KOPT-K1 (cell line): ENCODE results near the gene GABRD.
A peak's percentile ranks its signal among the peaks of the same experiment; 100 is the strongest.

Experiments
- H3K27ac ChIP-seq: fragments of 200-600 bp; sonication (generic); 2 replicates; pipeline ENCODE4 v1.5.1; 2016; ENCODE audit warnings: antibody characterized with exemption, mild to moderate bottlenecking, low read depth, low read length; ENCODE audit not compliant: poor library complexity, severe bottlenecking
- H3K36me3 ChIP-seq: fragments of 200-600 bp; sonication (generic); 2 replicates; pipeline ENCODE4 v1.5.1; 2017; ENCODE audit warnings: antibody characterized with exemption, mild to moderate bottlenecking, low read length, moderate library complexity; ENCODE audit not compliant: insufficient read depth
- H3K9me3 ChIP-seq: fragments of 200-600 bp; sonication (generic); 2 replicates; pipeline ENCODE4 v1.5.1; 2017; ENCODE audit warnings: antibody characterized with exemption, low read length, mild to moderate bottlenecking; ENCODE audit not compliant: insufficient read depth, poor library complexity, severe bottlenecking

GABRD gene

DNA sequence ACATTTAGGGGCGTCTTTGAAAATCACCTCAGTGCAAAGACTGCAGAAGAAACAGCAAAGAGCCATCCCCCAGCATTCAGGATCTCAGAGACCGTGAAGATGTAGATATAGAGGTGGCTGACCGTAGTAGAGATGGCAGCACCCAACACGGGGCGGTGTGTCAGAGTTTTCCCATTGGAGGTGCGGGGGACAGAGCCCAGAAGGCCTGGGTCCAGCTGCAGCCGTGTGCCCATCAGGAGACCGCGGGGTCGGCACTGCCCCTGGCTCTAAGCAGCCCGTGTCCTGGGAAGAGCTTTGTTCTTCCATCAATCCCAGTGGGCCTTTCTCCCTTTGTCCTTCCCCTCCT lies 1.1 kb downstream of the GABRD start:
- Histone ChIP-seq H3K9me3 (no peaks in the 10 kb centered on the region), H3K27ac (no peak overlapping the region), H3K36me3 (no peaks in the 10 kb centered on the region)

- no peaks in the 10 kb centered on the region for H3K36me3 ChIP-seq
Measured at GRCh38 chr1:2021550-2021949, 2.4 kb downstream of the GABRD start.

DNA sequence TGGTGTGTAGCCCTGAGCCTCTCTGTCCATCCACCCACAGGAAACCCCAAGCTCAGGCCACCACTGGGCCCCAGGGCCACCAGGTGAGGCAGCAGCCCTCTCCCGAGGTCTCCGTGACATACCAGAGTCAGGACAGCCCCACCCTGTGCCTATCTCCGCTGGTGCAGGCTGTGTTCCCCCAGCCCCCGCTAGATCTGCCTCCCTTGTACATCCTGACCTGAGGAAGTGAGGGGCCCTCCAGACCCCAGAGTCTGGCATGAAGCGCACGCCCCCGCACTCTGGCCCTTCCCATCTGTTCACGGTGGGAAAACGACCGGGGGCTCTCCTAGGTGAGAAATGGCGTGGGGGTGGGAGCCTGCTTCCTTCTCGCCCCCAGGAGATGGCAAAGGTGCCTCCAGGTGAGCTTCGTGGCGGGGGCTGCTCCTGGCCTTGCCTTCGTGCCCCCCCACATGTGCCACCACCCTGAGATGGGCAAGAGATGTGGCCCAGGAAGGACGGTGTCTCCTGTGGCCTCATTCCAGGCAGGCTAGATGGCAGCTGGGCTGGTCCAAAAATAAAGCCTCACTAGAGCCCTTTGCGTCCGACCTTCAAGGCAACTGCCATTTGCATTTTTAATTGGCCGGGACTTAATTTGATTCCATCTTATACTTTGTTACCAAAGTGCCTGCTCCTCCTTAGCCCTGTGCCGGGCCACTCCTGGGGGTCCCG lies 3.1 kb downstream of the GABRD start:
- Histone ChIP-seq H3K36me3 (no peaks in the 10 kb centered on the region), H3K27ac (no peak overlapping the region), H3K9me3 (no peaks in the 10 kb centered on the region)

More at GRCh38 chr1:2021550-2021949, 2.4 kb downstream of the GABRD start:
- H3K27ac ChIP-seq = no peak overlapping the region
- no peaks in the 10 kb centered on the region for H3K9me3 ChIP-seq

DNA sequence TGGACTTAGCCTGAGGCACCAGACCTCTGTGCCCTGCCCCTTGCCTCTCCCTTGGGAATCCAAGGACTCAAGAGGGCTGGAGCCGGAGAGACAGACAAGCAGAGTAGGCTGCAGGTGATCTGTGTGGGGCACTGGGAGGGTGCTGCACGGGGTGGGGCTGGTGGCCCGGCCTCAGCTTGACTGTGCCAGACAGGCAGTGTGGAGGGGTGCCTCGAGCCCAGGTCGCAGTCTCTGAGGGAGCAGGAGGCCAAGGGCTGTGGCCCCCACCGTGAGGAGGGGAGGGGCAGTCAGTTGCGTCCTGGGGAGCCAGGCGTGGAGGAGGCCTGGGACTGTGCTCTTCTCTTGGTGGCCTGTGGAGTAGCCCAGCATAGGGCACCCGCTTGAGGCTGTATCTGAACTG lies 4.0 kb downstream of the GABRD start:
- no peaks in the 10 kb centered on the region for H3K36me3 ChIP-seq
- no peak overlapping the region for H3K27ac ChIP-seq
- no peaks in the 10 kb centered on the region for H3K9me3 ChIP-seq

DNA sequence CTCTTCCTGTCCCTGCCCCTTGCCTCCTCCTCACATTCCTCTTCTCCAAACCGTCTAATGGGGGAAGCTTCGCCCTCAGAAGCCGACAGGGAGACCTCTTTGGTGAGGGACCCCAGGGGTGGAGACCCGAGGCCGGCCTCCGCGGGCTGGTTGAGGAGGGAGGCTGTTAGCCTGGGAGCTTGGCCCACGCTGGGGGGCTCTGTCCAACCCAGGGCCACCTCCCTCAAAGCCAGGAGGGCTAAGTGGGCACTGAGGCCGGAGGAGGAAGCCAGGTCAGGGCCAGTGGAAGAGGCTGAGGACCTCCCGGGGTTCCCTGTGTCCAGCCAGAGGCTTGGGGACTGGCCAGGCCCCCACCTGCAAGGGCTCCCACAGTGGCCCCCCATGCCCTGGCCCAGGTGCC lies 5.3 kb downstream of the GABRD start:
- no peak overlapping the region for H3K27ac ChIP-seq
- no peaks in the 10 kb centered on the region for H3K9me3 ChIP-seq
- H3K36me3 ChIP-seq = no peaks in the 10 kb centered on the region

DNA sequence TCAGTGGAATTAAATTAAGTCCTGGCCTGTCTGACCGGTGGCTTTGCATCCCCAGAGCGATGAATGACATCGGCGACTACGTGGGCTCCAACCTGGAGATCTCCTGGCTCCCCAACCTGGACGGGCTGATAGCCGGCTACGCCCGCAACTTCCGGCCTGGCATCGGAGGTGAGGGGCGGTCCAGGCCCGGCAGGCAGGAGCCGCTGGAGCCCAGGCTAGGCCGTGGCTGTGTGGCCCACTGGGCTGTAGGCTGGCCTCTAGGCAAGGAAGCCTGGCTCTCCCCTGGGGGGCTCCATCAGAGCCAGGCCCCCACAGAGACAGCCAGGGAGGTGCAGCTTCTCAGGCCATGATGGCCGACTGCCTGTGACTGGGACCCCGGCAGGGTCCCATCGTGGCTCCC lies 5.7 kb downstream of the GABRD start:
- no peaks in the 10 kb centered on the region for H3K36me3 ChIP-seq
- H3K27ac ChIP-seq = no peak overlapping the region
- no peaks in the 10 kb centered on the region for H3K9me3 ChIP-seq

GRCh38 chr1:2025491-2025981 lies 6.4 kb downstream of the GABRD start:
- Histone ChIP-seq H3K9me3 (no peaks in the 10 kb centered on the region), H3K27ac (peak overlapping the region; percentile 47), H3K36me3 (no peaks in the 10 kb centered on the region)

DNA sequence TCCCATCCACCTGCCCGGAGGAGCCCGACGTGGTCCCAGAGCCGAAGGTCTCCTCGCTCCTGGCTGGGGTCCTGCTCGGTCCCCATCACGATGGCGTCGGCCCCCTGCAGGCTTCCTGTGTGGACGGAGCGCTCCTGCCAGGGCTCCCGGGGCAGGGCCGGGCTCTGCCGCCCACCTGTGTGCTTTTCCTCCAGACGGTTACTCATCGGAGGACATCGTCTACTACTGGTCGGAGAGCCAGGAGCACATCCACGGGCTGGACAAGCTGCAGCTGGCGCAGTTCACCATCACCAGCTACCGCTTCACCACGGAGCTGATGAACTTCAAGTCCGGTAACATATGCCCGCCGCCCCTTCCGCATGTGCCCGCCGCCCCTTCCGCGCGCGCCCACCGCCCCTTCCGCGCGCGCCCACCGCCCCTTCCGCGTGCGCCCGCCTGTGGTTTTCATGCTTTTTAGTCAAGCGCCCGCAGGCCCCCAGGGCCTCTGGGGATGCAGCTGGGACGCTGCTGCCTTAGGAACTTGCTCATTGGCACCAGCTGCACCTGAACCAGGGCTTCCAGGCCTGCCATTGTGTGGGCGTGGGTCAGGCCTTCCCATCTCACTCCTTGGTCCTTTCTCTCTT lies 8.9 kb downstream of the GABRD start:
- peak overlapping the region; percentile 57 for H3K27ac ChIP-seq

GRCh38 chr1:2028870-2029560 lies 9.9 kb downstream of the GABRD start:
- H3K9me3 ChIP-seq = no peaks in the 10 kb centered on the region
- H3K27ac ChIP-seq = peak overlapping the region; percentile 57
- H3K36me3 ChIP-seq = no peaks in the 10 kb centered on the region

More for the DNA sequence above, 8.9 kb downstream of the GABRD start:
- H3K9me3 ChIP-seq = no peaks in the 10 kb centered on the region
- no peaks in the 10 kb centered on the region for H3K36me3 ChIP-seq

- no peak overlapping the region for H3K27ac ChIP-seq
- H3K36me3 ChIP-seq = no peaks in the 10 kb centered on the region
- no peaks in the 10 kb centered on the region for H3K9me3 ChIP-seq
Measured at GRCh38 chr1:2029561-2029960, 10.4 kb downstream of the GABRD start.

- Histone ChIP-seq H3K27ac (no peak overlapping the region), H3K36me3 (no peaks in the 10 kb centered on the region), H3K9me3 (no peaks in the 10 kb centered on the region)
Measured at GRCh38 chr1:2030076-2030871, 11.1 kb downstream of the GABRD start.

- no peaks in the 10 kb centered on the region for H3K36me3 ChIP-seq
Measured at GRCh38 chr1:2031546-2032540, 12.7 kb downstream of the GABRD start.

GRCh38 chr1:2032737-2033136 lies 13.6 kb downstream of the GABRD start:
- H3K36me3 ChIP-seq = no peaks in the 10 kb centered on the region
- H3K27ac ChIP-seq = no peak overlapping the region
- no peaks in the 10 kb centered on the region for H3K9me3 ChIP-seq

More at GRCh38 chr1:2031546-2032540, 12.7 kb downstream of the GABRD start:
- no peak overlapping the region for H3K27ac ChIP-seq
- no peaks in the 10 kb centered on the region for H3K9me3 ChIP-seq

DNA sequence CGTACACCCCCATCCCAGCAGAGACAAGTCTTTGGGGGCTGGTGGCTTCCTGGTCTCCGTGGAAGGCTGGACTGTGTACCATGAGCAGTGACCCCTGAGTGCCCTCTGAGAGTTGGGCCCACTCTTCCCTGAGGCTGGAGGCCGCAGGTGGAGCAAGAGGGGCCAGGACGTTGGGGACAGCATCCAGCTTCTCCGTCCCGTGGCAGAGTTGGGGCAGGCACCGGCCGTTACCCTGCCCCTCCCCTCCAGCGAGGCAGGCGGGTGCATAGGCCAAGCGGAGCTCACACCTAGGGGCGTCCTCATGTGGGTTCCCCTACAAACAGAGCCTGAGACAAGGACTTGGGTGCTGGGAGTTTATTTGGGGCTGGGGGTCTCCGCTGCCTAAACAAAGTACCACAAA lies 14.0 kb downstream of the GABRD start:
- Histone ChIP-seq H3K27ac (no peak overlapping the region), H3K36me3 (no peaks in the 10 kb centered on the region), H3K9me3 (no peaks in the 10 kb centered on the region)
